Liver (tissue), 9 donors: ENCODE results near the gene TRIM5. TPM values are rescaled to one million over a fixed set of nuclear protein-coding genes. Genes with fewer than 3 reads are reported as not detected.

Experiments
- DNase-seq: peaks from one replicate; pipeline ENCODE4 v3.0.0-alpha.2; 2017; ENCODE audit warnings: low spot score
- H3K27ac ChIP-seq, 2 donors: one replicate each; pipeline ENCODE4 v1.7.0; 2013; ENCODE audit warnings: inconsistent platforms in 2 of 2, low read length in 2 of 2, control low read depth in 1 of 2, low read depth in 1 of 2, mild to moderate bottlenecking in 1 of 2
- H3K27me3 ChIP-seq, 4 donors: one replicate each; pipeline versions ENCODE4 v1.6.1 to v1.7.0; 2013; ENCODE audit warnings: low read length in 3 of 4, inconsistent platforms in 1 of 4, mild to moderate bottlenecking in 1 of 4, moderate library complexity in 1 of 4; ENCODE audit not compliant: control insufficient read depth in 4 of 4, insufficient read depth in 4 of 4
- H3K36me3 ChIP-seq, 4 donors: one replicate each; pipeline versions ENCODE4 v1.6.1 to v1.7.0; 2013; ENCODE audit warnings: low read length in 3 of 4, mild to moderate bottlenecking in 3 of 4, low read depth in 1 of 4, moderate library complexity in 1 of 4; ENCODE audit not compliant: control insufficient read depth in 4 of 4, insufficient read depth in 3 of 4
- H3K4me1 ChIP-seq, 4 donors: one replicate each; pipeline versions ENCODE4 v1.6.1 to v1.7.0; 2013; ENCODE audit warnings: low read length in 3 of 4, mild to moderate bottlenecking in 3 of 4, moderate library complexity in 1 of 4; ENCODE audit not compliant: control insufficient read depth in 4 of 4, insufficient read depth in 4 of 4
- H3K4me3 ChIP-seq, 3 donors: one replicate each; pipeline versions ENCODE4 v1.6.1 to v1.7.0; 2013; ENCODE audit warnings: low read length in 3 of 3, control low read depth in 1 of 3, low read depth in 1 of 3, mild to moderate bottlenecking in 1 of 3
- H3K9ac ChIP-seq, 2 donors: one replicate each; pipeline ENCODE4 v1.7.0; 2013; ENCODE audit warnings: low read length in 2 of 2, mild to moderate bottlenecking in 2 of 2, moderate library complexity in 2 of 2, control low read depth in 1 of 2, low read depth in 1 of 2
- H3K9me3 ChIP-seq, 4 donors: one replicate each; pipeline versions ENCODE4 v1.6.1 to v1.7.0; 2013; ENCODE audit warnings: low read length in 3 of 4; ENCODE audit not compliant: control insufficient read depth in 4 of 4
- CTCF ChIP-seq: fragments of 150-350 bp; IDR thresholded peaks from 2 replicates; pipeline ENCODE4 v1.5.1; 2017; ENCODE audit warnings: improper control_type of control experiment, low read depth, low read length; ENCODE audit not compliant: missing input control
- EGR1 ChIP-seq, 2 donors: IDR thresholded peaks; 2 replicates each; pipeline ENCODE4 v1.6.1; 2016 to 2018; ENCODE audit warnings: antibody characterized with exemption in 2 of 2, low read depth in 2 of 2
- GABPA ChIP-seq, 2 donors: IDR thresholded peaks in 1 of 2; conservative IDR thresholded peaks in 1 of 2; 2 replicates each; pipeline ENCODE4 v1.6.1; 2016; ENCODE audit warnings: antibody characterized with exemption in 2 of 2, mild to moderate bottlenecking in 1 of 2, moderate library complexity in 1 of 2
- JUND ChIP-seq, 2 donors: IDR thresholded peaks; 2 replicates each; pipeline ENCODE4 v1.6.1; 2016; ENCODE audit warnings: antibody characterized with exemption in 2 of 2
- TAF1 ChIP-seq: conservative IDR thresholded peaks from 2 replicates; pipeline ENCODE4 v1.6.1; 2016; ENCODE audit warnings: antibody characterized with exemption, mild to moderate bottlenecking
- ZBTB33 ChIP-seq: IDR thresholded peaks from 2 replicates; pipeline ENCODE4 v1.6.1; 2016; ENCODE audit warnings: antibody characterized with exemption
- WGBS: extraction: QIAGEN DNeasy Blood & Tissue Kit; methylation state at CpG from one replicate; pipeline ENCODE4 v1.1.7; 2013; 5-methylcytosine and 5-hydroxymethylcytosine counted together
- polyA plus RNA-seq, 2 donors: library from polyadenylated mRNA; stranded (reverse) in 1 of 2; unstranded in 1 of 2; fragments of 200-250 nt in 1 of 2; fragments of >200 nt in 1 of 2; fragmentation: Nextera tagmentation in 1 of 2; extraction: Ambion mirVana in 1 of 2; gene quantifications; one replicate each; pipeline versions ENCODE4 v1.2.1 to v1.2.3, GENCODE V29; 2013 to 2015
- total RNA-seq, 2 donors: library from RNA; depleted of rRNA; stranded (reverse); fragments of >200 nt; gene quantifications; one replicate each; pipeline ENCODE4 v1.2.3, GENCODE V29; 2014
- donor health status: healthy.
- donor health status: healthy.
- donor health status: healthy.
- donor health status: healthy.
- donor health status: healthy.

TRIM5 gene
- total and polyA plus RNA-seq, 4 donors = 7.8 to 20.2 (median 13.1) TPM

DNA sequence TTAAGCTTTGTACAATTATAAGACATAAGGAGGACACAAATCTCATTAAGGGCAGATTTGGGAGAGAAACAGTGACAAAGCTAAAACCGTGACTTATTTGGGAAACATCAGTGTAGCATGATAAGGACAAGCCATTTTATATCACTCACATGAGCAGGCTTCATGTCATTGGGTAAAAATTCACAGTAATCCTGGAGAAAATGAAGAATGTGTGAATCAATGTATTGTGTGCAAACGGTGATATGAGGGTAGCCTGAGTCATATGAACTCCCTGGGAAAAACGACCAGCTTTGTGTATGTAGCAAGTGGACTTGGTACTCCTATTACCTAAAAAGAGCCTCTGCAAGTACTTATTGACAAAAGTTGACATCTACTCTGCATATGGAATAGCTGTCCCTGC, 66.1 kb downstream of the TRIM5 start:
- Histone ChIP-seq H3K9ac (no peak overlapping the region), H3K4me1 (peaks cover 2 to 15% (median 11%) of the 10 kb centered on the region in 4 donors), H3K9me3 (no peaks in the 10 kb centered on the region), H3K27me3 (no peaks in the 10 kb centered on the region), H3K4me3 (no peak overlapping the region), H3K27ac (no peak overlapping the region), H3K36me3 (no peaks in the 10 kb centered on the region)
- 76% methylated on average over 3 of the region's 3 CpGs for WGBS
- TF ChIP-seq TAF1 = no peak
- no peak for TF ChIP-seq EGR1 (IDR thresholded peaks at IDR 0.05; ENCODE audit: low read depth in 2 of 2)
- no peak for TF ChIP-seq GABPA (IDR thresholded peaks at IDR 0.05 in 1 of 2, conservative IDR thresholded peaks at IDR 0.05 in 1 of 2)
- TF ChIP-seq JUND (IDR thresholded peaks at IDR 0.05) = no peak
- TF ChIP-seq CTCF = no peak
- TF ChIP-seq ZBTB33 = no peak
- no peak for DNase-seq

Other genes starting within 250 kb of the TRIM5 start
- under 1 TPM; 0.23 to 0.33 TPM for gene OR51I1, start 243.6 kb downstream of the TRIM5 start, total RNA-seq
- gene OR51I1, start 243.6 kb downstream of the TRIM5 start, polyA plus RNA-seq = not detected
- gene OR51I2, start 235.8 kb downstream of the TRIM5 start, total RNA-seq = not detected
- gene OR51I2, start 235.8 kb downstream of the TRIM5 start, polyA plus RNA-seq = not detected
- not detected for gene OR52D1, start 196.4 kb downstream of the TRIM5 start, total RNA-seq
- not detected for gene OR52D1, start 196.4 kb downstream of the TRIM5 start, polyA plus RNA-seq
- gene UBQLN3, start 175.1 kb downstream of the TRIM5 start, total RNA-seq = under 1 TPM; 0.09 to 0.33 TPM
- not detected for gene UBQLN3, start 175.1 kb downstream of the TRIM5 start, polyA plus RNA-seq
- gene UBQLNL, start 168.4 kb downstream of the TRIM5 start, total RNA-seq = under 1 TPM; 0.05 to 0.25 TPM
- gene UBQLNL, start 168.4 kb downstream of the TRIM5 start, polyA plus RNA-seq = under 1 TPM; 0.03 to 0.08 TPM
- under 1 TPM; 0.14 to 0.33 TPM for gene OR52H1, start 136.5 kb downstream of the TRIM5 start, total RNA-seq
- gene OR52H1, start 136.5 kb downstream of the TRIM5 start, polyA plus RNA-seq = not detected
- gene OR52B6, start 104.2 kb downstream of the TRIM5 start, total RNA-seq = not detected
- gene OR52B6, start 104.2 kb downstream of the TRIM5 start, polyA plus RNA-seq = not detected
- gene TRIM6, start 88.4 kb downstream of the TRIM5 start, total RNA-seq = 1 to 10 TPM in 1 of 2 donors, under 1 TPM in 1; 0.75 to 5.3 TPM
- under 1 TPM; 0.39 to 0.40 TPM for gene TRIM6, start 88.4 kb downstream of the TRIM5 start, polyA plus RNA-seq
- 1 to 10 TPM; 2.8 to 3.8 TPM for gene TRIM34, start 60.1 kb downstream of the TRIM5 start, total RNA-seq
- gene TRIM34, start 60.1 kb downstream of the TRIM5 start, polyA plus RNA-seq = 1 to 10 TPM; 1.7 to 2.2 TPM
- gene TRIM22, start 4.7 kb upstream of the TRIM5 start, total RNA-seq = 10 to 100 TPM; 11.5 to 21.6 TPM
- 1 to 10 TPM; 3.6 to 7.6 TPM for gene TRIM22, start 4.7 kb upstream of the TRIM5 start, polyA plus RNA-seq
- not detected for gene OR56B1, start 51.4 kb upstream of the TRIM5 start, total RNA-seq
- gene OR56B1, start 51.4 kb upstream of the TRIM5 start, polyA plus RNA-seq = not detected
- under 1 TPM in 1 of 2 donors, not detected in 1; 0.14 TPM for gene OR52N4, start 69.2 kb upstream of the TRIM5 start, total RNA-seq
- not detected for gene OR52N4, start 69.2 kb upstream of the TRIM5 start, polyA plus RNA-seq
- under 1 TPM in 1 of 2 donors, not detected in 1; 0.08 TPM for gene OR52N5, start 98.3 kb upstream of the TRIM5 start, total RNA-seq
- not detected for gene OR52N5, start 98.3 kb upstream of the TRIM5 start, polyA plus RNA-seq
- under 1 TPM; under 0.01 to 0.05 TPM for gene OR52N1, start 106.2 kb upstream of the TRIM5 start, total RNA-seq
- gene OR52N1, start 106.2 kb upstream of the TRIM5 start, polyA plus RNA-seq = not detected
- not detected for gene OR52N2, start 123.8 kb upstream of the TRIM5 start, total RNA-seq
- gene OR52N2, start 123.8 kb upstream of the TRIM5 start, polyA plus RNA-seq = not detected
- not detected for gene OR52E6, start 156.8 kb upstream of the TRIM5 start, total RNA-seq
- gene OR52E6, start 156.8 kb upstream of the TRIM5 start, polyA plus RNA-seq = not detected
- not detected for gene OR52E8, start 172.6 kb upstream of the TRIM5 start, total RNA-seq
- not detected for gene OR52E8, start 172.6 kb upstream of the TRIM5 start, polyA plus RNA-seq
- not detected for gene OR52E4, start 195.6 kb upstream of the TRIM5 start, total RNA-seq
- gene OR52E4, start 195.6 kb upstream of the TRIM5 start, polyA plus RNA-seq = not detected
- gene OR52E5, start 208.1 kb upstream of the TRIM5 start, total RNA-seq = not detected
- not detected for gene OR52E5, start 208.1 kb upstream of the TRIM5 start, polyA plus RNA-seq